ENCODE results near the gene SLC17A6.

DNA sequence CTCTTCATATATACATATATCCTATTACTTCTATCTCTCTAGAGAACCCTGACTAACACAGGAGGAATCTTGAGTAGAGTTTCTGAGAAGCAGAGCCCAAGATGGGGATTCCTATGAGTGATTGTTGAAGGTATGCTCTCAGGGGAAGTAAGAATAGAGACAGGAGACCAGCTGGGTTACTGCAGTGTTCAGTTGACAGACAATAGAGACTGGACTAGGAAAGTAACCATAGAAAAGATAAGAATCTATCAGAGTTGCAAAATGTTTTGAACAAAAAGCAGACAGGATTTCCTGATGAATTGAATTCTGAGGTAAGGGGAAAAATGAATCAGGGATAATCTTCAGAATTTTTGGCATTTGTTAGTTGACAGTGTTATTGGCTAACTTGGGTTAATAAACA lies 54.4 kb downstream of the SLC17A6 start:
- no peak for TF ChIP-seq EZH2 (IDR thresholded peaks at IDR 0.05; ENCODE audit: insufficient read depth, poor library complexity, severe bottlenecking)
- TF ChIP-seq EZH2phosphoT487 (IDR thresholded peaks at IDR 0.05; ENCODE audit: insufficient read depth, low read depth), result no peak

Data from GM23248 (cell line).